H1 (cell line): ENCODE measurements around the gene GTF3C2. TPM values are rescaled to one million over a fixed set of nuclear protein-coding genes. Genes with fewer than 3 reads are reported as not detected.

Source experiments
- CTCF ChIA-PET: fragments of 300-600 bp; sonication (Branson Sonifier 250); formaldehyde crosslinking; loops from one replicate; lab custom pipeline; 2021; ENCODE audit not compliant: partially characterized antibody; lab: Charles Lee
- POLR2A ChIA-PET: fragments of 300-600 bp; sonication (Branson Sonifier 250); formaldehyde crosslinking; loops from one replicate; lab custom pipeline; 2021; ENCODE audit warnings: inconsistent platforms; ENCODE audit not compliant: partially characterized antibody; lab: Charles Lee
- DNase-seq, 2 experiments: peaks; one replicate each; pipeline versions ENCODE4 v3.0.0 to v3.0.0-alpha.2; 2010 to 2022; ENCODE audit warnings: low spot score in 2 of 2, low read depth in 1 of 2, mixed read lengths in 1 of 2
- FAIRE-seq: peaks from 2 replicates; lab custom pipeline; 2011; peaks lifted over from hg19 to GRCh38; lab: Jason Lieb, UNC
- H2AFZ ChIP-seq: 2 replicates; pipeline ENCODE4 v1.8.1; 2012; ENCODE audit warnings: low read length, inconsistent platforms
- H2AK5ac ChIP-seq: 2 replicates; pipeline ENCODE4 v1.6.1; 2013; ENCODE audit warnings: low read depth, low read length
- H2BK120ac ChIP-seq: replicated peaks from 2 replicates; pipeline ENCODE3; 2013; ENCODE audit warnings: low read depth, low read length, inconsistent platforms
- H2BK12ac ChIP-seq: 2 replicates; pipeline ENCODE4 v1.6.1; 2013; ENCODE audit warnings: low read depth, low read length
- H2BK15ac ChIP-seq: 2 replicates; pipeline ENCODE4 v1.6.1; 2013; ENCODE audit warnings: low read length
- H2BK20ac ChIP-seq: 2 replicates; pipeline ENCODE4 v1.6.1; 2013; ENCODE audit warnings: low read length
- H2BK5ac ChIP-seq: 2 replicates; pipeline ENCODE4 v1.6.1; 2013; ENCODE audit warnings: low read depth, low read length
- H3K14ac ChIP-seq: 2 replicates; pipeline ENCODE4 v1.6.1; 2013; ENCODE audit warnings: inconsistent platforms; ENCODE audit not compliant: insufficient read length
- H3K18ac ChIP-seq: 2 replicates; pipeline ENCODE4 v1.6.1; 2013; ENCODE audit warnings: low read length; ENCODE audit errors: extremely low read depth
- H3K23ac ChIP-seq: 2 replicates; pipeline ENCODE4 v1.6.1; 2013; ENCODE audit warnings: inconsistent platforms; ENCODE audit not compliant: insufficient read length
- H3K23me2 ChIP-seq: 2 replicates; pipeline ENCODE4 v1.6.1; 2013; ENCODE audit warnings: low read depth, low read length
- H3K27ac ChIP-seq: 2 replicates; pipeline ENCODE4 v1.6.1; 2011; ENCODE audit warnings: low read depth, low read length, inconsistent platforms
- H3K27me3 ChIP-seq, 4 experiments: replicated peaks in 1 of 4; 1 replicate in 1 of 4; 2 replicates in 3 of 4; pipeline versions ENCODE4 v1.6.1 to v1.8.1; 2011 to 2013; ENCODE audit warnings: low read length in 3 of 4, mild to moderate bottlenecking in 3 of 4, inconsistent platforms in 2 of 4, mixed read lengths in 2 of 4, moderate library complexity in 1 of 4; ENCODE audit not compliant: control insufficient read depth in 3 of 4, insufficient read depth in 3 of 4; ENCODE audit errors: extremely low read depth in 1 of 4
- H3K36me3 ChIP-seq, 4 experiments: 2 replicates each; pipeline versions ENCODE4 v1.6.1 to v1.8.1; 2011 to 2013; ENCODE audit warnings: mild to moderate bottlenecking in 4 of 4, low read length in 3 of 4, moderate library complexity in 2 of 4, control low read depth in 1 of 4, inconsistent platforms in 1 of 4; ENCODE audit not compliant: insufficient read depth in 4 of 4, control insufficient read depth in 2 of 4
- H3K4ac ChIP-seq: replicated peaks from 2 replicates; pipeline ENCODE3; 2013; ENCODE audit warnings: low read length, low read depth, mixed read lengths, inconsistent platforms; ENCODE audit not compliant: insufficient read length
- H3K4me1 ChIP-seq, 4 experiments: replicated peaks in 1 of 4; 1 replicate in 1 of 4; 2 replicates in 3 of 4; pipeline versions ENCODE4 v1.6.1 to v1.8.1; 2011 to 2013; ENCODE audit warnings: low read length in 3 of 4, inconsistent platforms in 2 of 4, mixed read lengths in 1 of 4; ENCODE audit not compliant: insufficient read depth in 4 of 4, control insufficient read depth in 3 of 4
- H3K4me2 ChIP-seq, 2 experiments: 2 replicates each; pipeline versions ENCODE4 v1.6.1 to v1.8.1; 2011 to 2013; ENCODE audit warnings: low read depth in 2 of 2, low read length in 2 of 2, control low read depth in 1 of 2, inconsistent platforms in 1 of 2, mild to moderate bottlenecking in 1 of 2; ENCODE audit not compliant: insufficient read depth in 1 of 2
- H3K4me3 ChIP-seq, 4 experiments: fragments of 200-600, 300-600 bp in 1 of 4; sonication (generic), shearing (Covaris generic), sonication (Bioruptor Twin) in 1 of 4; 2 replicates each; pipeline versions ENCODE4 v1.5.1 to v1.8.1; 2011 to 2016; ENCODE audit warnings: low read length in 4 of 4, low read depth in 3 of 4, control low read depth in 2 of 4, inconsistent platforms in 2 of 4, mild to moderate bottlenecking in 2 of 4, mixed read lengths in 1 of 4, moderate library complexity in 1 of 4; ENCODE audit not compliant: insufficient read depth in 2 of 4; ENCODE audit errors: extremely low read depth in 1 of 4
- H3K56ac ChIP-seq: replicated peaks from 2 replicates; pipeline ENCODE3; 2013; ENCODE audit warnings: low read depth, mild to moderate bottlenecking, mixed read lengths, low read length, inconsistent platforms; ENCODE audit not compliant: insufficient read length
- H3K79me1 ChIP-seq: 2 replicates; pipeline ENCODE4 v1.6.1; 2013; ENCODE audit warnings: low read depth, low read length, control low read depth
- H3K79me2 ChIP-seq, 2 experiments: 2 replicates each; pipeline versions ENCODE4 v1.6.1 to v1.8.1; 2012 to 2013; ENCODE audit warnings: low read length in 2 of 2, mild to moderate bottlenecking in 2 of 2, inconsistent platforms in 1 of 2; ENCODE audit not compliant: insufficient read depth in 2 of 2, control insufficient read depth in 1 of 2
- H3K9ac ChIP-seq, 4 experiments: replicated peaks in 1 of 4; 1 replicate in 1 of 4; 2 replicates in 3 of 4; pipeline versions ENCODE4 v1.6.1 to v1.8.1; 2011 to 2013; ENCODE audit warnings: low read depth in 3 of 4, low read length in 3 of 4, control low read depth in 2 of 4, mild to moderate bottlenecking in 2 of 4, moderate library complexity in 2 of 4, inconsistent platforms in 1 of 4; ENCODE audit errors: extremely low read depth in 1 of 4
- H3K9me3 ChIP-seq, 2 experiments: 2 replicates each; pipeline versions ENCODE4 v1.6.1 to v1.8.1; 2012 to 2013; ENCODE audit warnings: mild to moderate bottlenecking in 2 of 2, moderate library complexity in 2 of 2, control low read depth in 1 of 2, inconsistent platforms in 1 of 2, low read depth in 1 of 2, low read length in 1 of 2, mixed read lengths in 1 of 2; ENCODE audit not compliant: insufficient read depth in 2 of 2
- H4K20me1 ChIP-seq, 2 experiments: replicated peaks in 1 of 2; 2 replicates each; pipeline versions ENCODE3 to v1.8.1; 2011 to 2013; ENCODE audit warnings: inconsistent platforms in 2 of 2, low read length in 2 of 2, mild to moderate bottlenecking in 1 of 2; ENCODE audit not compliant: insufficient read depth in 2 of 2, control insufficient read depth in 1 of 2
- H4K5ac ChIP-seq: 2 replicates; pipeline ENCODE4 v1.6.1; 2013; ENCODE audit warnings: low read length, low read depth, mixed read lengths, inconsistent platforms; ENCODE audit not compliant: insufficient read length
- H4K8ac ChIP-seq: 2 replicates; pipeline ENCODE4 v1.8.0; 2013; ENCODE audit warnings: mild to moderate bottlenecking, moderate library complexity, low read length, inconsistent platforms; ENCODE audit not compliant: insufficient read depth; ENCODE audit errors: extremely low read depth
- H4K91ac ChIP-seq: replicated peaks from 2 replicates; pipeline ENCODE3; 2013; ENCODE audit warnings: low read length, mixed read lengths, inconsistent platforms; ENCODE audit not compliant: insufficient read length
- CTBP2 ChIP-seq: IDR thresholded peaks from 2 replicates; pipeline ENCODE4 v1.7.0; 2011; ENCODE audit warnings: borderline replicate concordance, mild to moderate bottlenecking, moderate library complexity, mixed read lengths, low read length; ENCODE audit not compliant: insufficient read depth, insufficient read length
- RNF2 ChIP-seq: fragments of 200-900, 300-1000 bp; sonication (generic); IDR thresholded peaks from 2 replicates; pipeline ENCODE4 v1.7.1; 2016; ENCODE audit warnings: borderline replicate concordance, low read depth, mild to moderate bottlenecking, antibody characterized with exemption, low read length; ENCODE audit not compliant: poor library complexity, severe bottlenecking; ENCODE audit errors: missing control alignments
- TEAD4 ChIP-seq: IDR thresholded peaks from 2 replicates; pipeline ENCODE4 v1.6.1; 2012; ENCODE audit warnings: low read depth, low read length, inconsistent platforms, mixed read lengths
- WGBS, 2 experiments: shearing (Covaris generic) in 1 of 2; methylation state at CpG; one replicate each; pipeline versions ENCODE4 v1.1.6 to v1.1.7; 2013 to 2015; ENCODE audit warnings: low lambda C conversion rate in 2 of 2, mixed read lengths in 2 of 2, inconsistent platforms in 1 of 2, low coverage in 1 of 2, missing lambda C conversion rate in 1 of 2; ENCODE audit not compliant: insufficient replicate concordance in 2 of 2, insufficient coverage in 1 of 2, insufficient read length in 1 of 2; ENCODE audit errors: extremely low coverage in 1 of 2, missing lambda C conversion rate in 1 of 2; 5-methylcytosine and 5-hydroxymethylcytosine counted together
- polyA plus RNA-seq, 7 experiments: library from polyadenylated mRNA; depleted of rRNA in 3 of 7; stranded (reverse) in 5 of 7; unstranded in 2 of 7; fragments of >200 nt in 5 of 7; fragments of 200-250 nt in 2 of 7; gene quantifications; 1 replicate in 5 of 7; 2 replicates in 1 of 7; 4 replicates in 1 of 7; pipeline versions ENCODE4 v1.2.1 to v1.2.3, GENCODE V29; 2011 to 2013; ENCODE audit warnings: missing spikeins in 2 of 7, mixed read lengths in 2 of 7
- total RNA-seq: library from RNA; stranded (reverse); fragmentation: NEBNext Ultra II Directional; extraction: Animal tissue kit (Norgen Biotek cat#: 25700); gene quantifications from 2 replicates; pipeline ENCODE4 v1.2.1, GENCODE V29; 2021

Gene GTF3C2
- total and polyA plus RNA-seq, 2 of the 8 experiments (the other 6 are each of a cell fraction or from before 2014, with no cell fraction given): 118 to 127 TPM

- H2BK5ac ChIP-seq: no peak overlapping the region
- FAIRE-seq (no peak), DNase-seq (no peak)
- no peak overlapping the region for H4K91ac ChIP-seq
- H2BK15ac ChIP-seq: no peak overlapping the region
- no peak overlapping the region for H3K18ac ChIP-seq
- H4K20me1 ChIP-seq: peaks cover 0 to 3% of the 10 kb centered on the region in 2 experiments
- no peaks in the 10 kb centered on the region for H3K9me3 ChIP-seq
- H3K4me3 ChIP-seq: no peak overlapping the region
- H3K4me1 ChIP-seq: no peaks in the 10 kb centered on the region
- H2BK120ac ChIP-seq: no peak overlapping the region
- H3K14ac ChIP-seq: no peak overlapping the region
- ChIA-PET CTCF (interaction anchor here (0.8 to 1.2 kb wide), 2 partner anchors 80 to 85 kb away, joined by 3 read pairs; no protein-coding TSS in a partner anchor), POLR2A (interaction anchor here (1.0 to 8.0 kb wide), 9 partner anchors 7 to 229 kb away, joined by 3 to 114 read pairs (median 4); partner anchors contain the start of genes GTF3C2, PPM1G, PREB and ZNF513)
- H3K4me2 ChIP-seq: no peak overlapping the region
- peaks cover 0 to 3% of the 10 kb centered on the region in 2 experiments; a peak in 1 of 4 replicates for H3K79me2 ChIP-seq
- no peak for TF ChIP-seq TEAD4
- TF ChIP-seq CTBP2: no peak
- no peak for TF ChIP-seq RNF2
- no peak overlapping the region for H2AK5ac ChIP-seq
- no peak overlapping the region for H3K56ac ChIP-seq
- no peaks in the 10 kb centered on the region for H3K23me2 ChIP-seq
- H3K9ac ChIP-seq: no peak overlapping the region
- peaks cover 21 to 46% (median 34%) of the 10 kb centered on the region in 4 experiments for H3K36me3 ChIP-seq
- no peak overlapping the region for H4K8ac ChIP-seq
- H2BK12ac ChIP-seq: no peak overlapping the region
- H3K4ac ChIP-seq: no peak overlapping the region
- no peak overlapping the region for H3K27ac ChIP-seq
- no peak overlapping the region for H2BK20ac ChIP-seq
- H4K5ac ChIP-seq: no peak overlapping the region
- WGBS, 2 experiments: 92% methylated on average over 2 of the region's 2 CpGs; no CpG with 5 or more reads in 1 of the 2 experiments
- H3K23ac ChIP-seq: no peak overlapping the region
- H2AFZ ChIP-seq: no peak overlapping the region
- peaks cover 3% of the 10 kb centered on the region; the same call in 1 of the 2 replicates for H3K79me1 ChIP-seq
- H3K27me3 ChIP-seq: no peaks in the 10 kb centered on the region
Observed at GRCh38 chr2:27363933-27364332, 7.4 kb upstream of the GTF3C2 start.
